ENCODE measurements around the gene HTT. TPM values are rescaled to one million over a fixed set of nuclear protein-coding genes. Genes with fewer than 3 reads are reported as not detected.
A peak's percentile ranks its signal among the peaks of the same experiment; 100 is the strongest.

Gene HTT
- total RNA-seq, 4 donors from 2014 or later: 37.5 to 119 (median 48.7) TPM

DNA sequence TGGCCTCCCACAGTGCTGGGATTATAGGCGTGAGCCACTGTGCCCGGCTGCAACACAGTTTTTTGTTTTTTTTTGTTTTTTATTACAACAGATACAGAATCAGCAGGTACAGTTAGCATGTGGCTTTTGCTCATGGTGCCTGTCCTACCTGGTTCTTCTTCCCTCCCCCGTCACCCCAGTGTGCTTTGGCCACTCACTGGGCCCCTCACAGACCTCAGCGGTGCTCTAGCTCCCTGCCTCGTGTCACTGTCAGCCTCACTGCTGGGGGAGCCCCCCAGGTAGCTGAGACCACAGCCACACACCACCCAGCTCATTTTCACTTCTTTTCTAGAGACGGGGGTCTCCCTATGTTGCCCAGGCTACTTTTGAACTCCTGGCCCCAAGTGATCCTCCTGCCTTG lies 38.8 kb upstream of the HTT start:
- peaks cover 0 to 13% (median 0%) of the 10 kb centered on the region in 4 donors for H3K27me3 ChIP-seq
- H3K4me1 ChIP-seq: peaks cover 5 to 19% (median 10%) of the 10 kb centered on the region in 3 donors
- WGBS, 2 donors: 82 to 85% methylated on average over 5 to 6 of the region's 6 CpGs
- intact Hi-C loops (cut with DNase I): loop anchor here (10.0 kb wide), 2 partner anchors 51 to 271 kb away; no protein-coding TSS in a partner anchor
- no peaks in the 10 kb centered on the region for H3K36me3 ChIP-seq
- H3K4me3 ChIP-seq: no peak overlapping the region
- H3K9me3 ChIP-seq: no peaks in the 10 kb centered on the region
- no peak for DNase-seq
- no peak for TF ChIP-seq POLR2A (IDR thresholded peaks at IDR 0.05)
- TF ChIP-seq, protein P1, sequence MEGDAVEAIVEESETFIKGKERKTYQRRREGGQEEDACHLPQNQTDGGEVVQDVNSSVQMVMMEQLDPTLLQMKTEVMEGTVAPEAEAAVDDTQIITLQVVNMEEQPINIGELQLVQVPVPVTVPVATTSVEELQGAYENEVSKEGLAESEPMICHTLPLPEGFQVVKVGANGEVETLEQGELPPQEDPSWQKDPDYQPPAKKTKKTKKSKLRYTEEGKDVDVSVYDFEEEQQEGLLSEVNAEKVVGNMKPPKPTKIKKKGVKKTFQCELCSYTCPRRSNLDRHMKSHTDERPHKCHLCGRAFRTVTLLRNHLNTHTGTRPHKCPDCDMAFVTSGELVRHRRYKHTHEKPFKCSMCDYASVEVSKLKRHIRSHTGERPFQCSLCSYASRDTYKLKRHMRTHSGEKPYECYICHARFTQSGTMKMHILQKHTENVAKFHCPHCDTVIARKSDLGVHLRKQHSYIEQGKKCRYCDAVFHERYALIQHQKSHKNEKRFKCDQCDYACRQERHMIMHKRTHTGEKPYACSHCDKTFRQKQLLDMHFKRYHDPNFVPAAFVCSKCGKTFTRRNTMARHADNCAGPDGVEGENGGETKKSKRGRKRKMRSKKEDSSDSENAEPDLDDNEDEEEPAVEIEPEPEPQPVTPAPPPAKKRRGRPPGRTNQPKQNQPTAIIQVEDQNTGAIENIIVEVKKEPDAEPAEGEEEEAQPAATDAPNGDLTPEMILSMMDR (IDR thresholded peaks at IDR 0.05): no peak
- no peak overlapping the region for H3K27ac ChIP-seq

DNA sequence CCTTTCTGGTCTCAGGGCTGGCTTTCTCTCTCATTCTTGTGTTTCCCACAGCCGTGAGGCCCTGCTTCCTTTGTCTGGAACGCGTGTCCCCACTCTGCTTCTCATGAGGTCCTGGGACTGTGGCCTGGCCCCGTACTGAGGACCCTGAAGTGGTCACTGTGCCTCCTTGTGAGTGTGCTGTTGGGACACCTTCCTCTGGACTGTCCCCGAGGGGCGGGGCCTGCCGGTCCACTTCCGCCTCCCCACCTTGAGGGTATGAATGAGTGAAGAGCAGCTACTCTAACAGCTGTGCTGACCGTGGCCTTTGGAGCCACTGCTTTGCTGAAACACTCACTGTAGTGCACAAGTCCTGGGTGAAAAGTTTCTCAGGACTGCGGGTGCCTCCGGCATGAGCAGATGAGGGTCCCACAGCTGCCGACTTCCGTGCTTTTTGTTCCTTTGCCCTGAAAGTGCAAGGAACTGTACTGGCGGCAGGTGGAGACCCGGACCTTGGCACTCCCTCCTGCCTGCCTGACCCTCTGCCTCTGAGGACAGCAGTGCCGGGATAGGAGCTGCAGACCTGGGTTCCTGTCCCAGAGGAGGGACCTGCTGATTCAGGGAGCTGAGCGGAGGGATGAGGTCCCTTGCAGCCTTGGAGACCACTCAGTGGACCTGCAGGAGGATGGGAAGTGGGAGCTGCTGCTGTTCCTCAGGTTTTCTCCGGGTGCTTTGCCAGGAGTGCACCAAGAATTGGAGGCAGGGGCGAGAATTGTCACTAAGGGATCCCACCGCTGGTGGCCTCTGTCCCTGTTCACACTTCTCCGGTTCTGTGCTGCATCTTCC lies 38.1 kb upstream of the HTT start:
- no peak overlapping the region for H3K4me3 ChIP-seq
- H3K4me1 ChIP-seq: peaks cover 12 to 26% (median 15%) of the 10 kb centered on the region in 3 donors
- no peaks in the 10 kb centered on the region for H3K9me3 ChIP-seq
- no peak for TF ChIP-seq POLR2A (IDR thresholded peaks at IDR 0.05)
- TF ChIP-seq, protein P1 (IDR thresholded peaks at IDR 0.05): no peak
- no peak for DNase-seq
- no peaks in the 10 kb centered on the region for H3K36me3 ChIP-seq
- peaks cover 0 to 15% (median 0%) of the 10 kb centered on the region in 4 donors for H3K27me3 ChIP-seq
- 85 to 88% methylated on average over 7 to 11 of the region's 21 CpGs for WGBS, 2 donors
- no peak overlapping the region for H3K27ac ChIP-seq
- intact Hi-C loops (cut with DNase I): loop anchor here (10.0 kb wide), 2 partner anchors 52 to 272 kb away; no protein-coding TSS in a partner anchor

DNA sequence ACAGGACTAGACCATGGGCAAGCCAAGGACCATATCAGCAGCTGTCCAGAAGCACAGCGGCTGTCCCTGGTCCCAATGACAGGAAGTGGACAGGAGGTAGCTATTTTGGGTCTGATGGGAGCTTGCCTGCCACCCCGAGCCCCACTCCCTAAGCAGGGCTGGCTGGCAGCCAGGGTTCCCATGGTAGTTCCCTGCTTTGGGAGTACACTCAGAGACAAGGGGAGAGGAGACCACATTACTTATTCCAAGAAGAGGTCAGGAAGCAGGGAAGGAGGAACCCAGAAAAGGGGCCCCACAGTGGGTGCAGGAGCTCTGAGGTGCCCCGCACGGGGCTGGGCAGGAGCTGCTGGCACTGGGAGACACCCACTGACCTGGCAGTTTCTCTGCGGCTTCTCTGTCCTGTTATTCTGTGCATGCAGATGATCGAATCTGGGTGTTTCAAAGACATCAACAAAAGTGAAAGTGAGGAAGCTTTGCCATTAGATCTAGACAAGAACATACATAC lies 36.5 kb upstream of the HTT start:
- WGBS, 2 donors: 15 to 26% methylated on average over 6 of the region's 6 CpGs
- intact Hi-C loops (cut with DNase I): loop anchor here (10.0 kb wide), 2 partner anchors 53 to 273 kb away; no protein-coding TSS in a partner anchor
- Histone ChIP-seq H3K4me3 (peak overlapping the region in 3 of 4 donors; percentile 17 to 47 (median 19)), H3K27me3 (peaks cover 0 to 15% (median 0%) of the 10 kb centered on the region in 4 donors), H3K27ac (no peak overlapping the region), H3K9me3 (no peaks in the 10 kb centered on the region), H3K36me3 (no peaks in the 10 kb centered on the region), H3K4me1 (peaks cover 18 to 41% (median 28%) of the 10 kb centered on the region in 3 donors)
- no peak for DNase-seq
- TF ChIP-seq, protein P1 (IDR thresholded peaks at IDR 0.05): no peak
- no peak for TF ChIP-seq POLR2A (IDR thresholded peaks at IDR 0.05)

DNA sequence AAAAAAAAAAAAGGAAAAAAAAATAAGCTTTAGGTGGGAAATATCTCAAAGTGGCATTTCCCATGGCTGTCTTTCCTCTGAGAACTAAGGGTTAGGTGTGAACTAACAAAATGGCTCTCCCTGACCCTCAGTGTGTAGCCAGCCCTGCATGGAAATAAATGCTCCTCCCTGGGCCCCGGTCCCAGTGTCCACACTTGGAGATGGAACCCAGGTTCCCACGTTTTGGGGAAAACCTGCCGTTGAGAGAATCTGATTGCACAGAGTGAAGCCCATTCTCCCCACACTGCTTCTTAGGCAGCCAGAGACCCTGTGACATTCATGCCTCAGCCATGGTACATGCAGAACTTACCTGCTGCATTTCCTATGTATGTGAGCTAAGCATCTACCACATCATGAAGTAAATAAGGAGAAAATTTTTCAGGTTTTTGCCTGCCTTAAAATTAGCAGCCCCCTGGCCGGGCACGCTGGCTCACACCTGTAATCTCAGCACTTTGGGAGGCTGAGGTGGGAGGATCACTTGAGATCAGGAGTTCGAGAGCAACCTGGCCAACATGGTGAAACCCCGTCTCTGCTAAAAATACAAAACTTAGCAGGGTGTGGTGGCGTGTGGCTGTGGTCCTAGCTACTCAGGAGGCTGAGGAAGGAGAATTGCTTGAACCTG lies 34.6 kb upstream of the HTT start:
- 82 to 88% methylated on average over 4 to 7 of the region's 8 CpGs for WGBS, 2 donors
- H3K27me3 ChIP-seq: peaks cover 0 to 15% (median 0%) of the 10 kb centered on the region in 4 donors
- intact Hi-C loops (cut with DNase I): loop anchor here (10.0 kb wide), 2 partner anchors 55 to 275 kb away; no protein-coding TSS in a partner anchor

More for the DNA sequence above, 34.6 kb upstream of the HTT start:
- H3K9me3 ChIP-seq: no peaks in the 10 kb centered on the region
- H3K27ac ChIP-seq: no peak overlapping the region
- H3K4me3 ChIP-seq: no peak overlapping the region
- no peaks in the 10 kb centered on the region for H3K36me3 ChIP-seq
- TF ChIP-seq, protein P1 (IDR thresholded peaks at IDR 0.05): no peak
- no peak for TF ChIP-seq POLR2A (IDR thresholded peaks at IDR 0.05)
- H3K4me1 ChIP-seq: peaks cover 18 to 41% (median 28%) of the 10 kb centered on the region in 3 donors
- no peak for DNase-seq

Data from esophagus squamous epithelium (tissue), 5 donors.